ENCODE measurements around the gene SOBP. TPM values are rescaled to one million over a fixed set of nuclear protein-coding genes. Genes with fewer than 3 reads are reported as not detected.

Gene SOBP
- total and polyA plus RNA-seq, 10 donors = 0.87 to 7.8 (median 4.9) TPM

GRCh38 chr6:107655864-107656263 lies 165.9 kb downstream of the SOBP start:
- peaks cover 25 to 69% (median 49%) of the 10 kb centered on the region in 6 donors for H3K4me1 ChIP-seq

DNA sequence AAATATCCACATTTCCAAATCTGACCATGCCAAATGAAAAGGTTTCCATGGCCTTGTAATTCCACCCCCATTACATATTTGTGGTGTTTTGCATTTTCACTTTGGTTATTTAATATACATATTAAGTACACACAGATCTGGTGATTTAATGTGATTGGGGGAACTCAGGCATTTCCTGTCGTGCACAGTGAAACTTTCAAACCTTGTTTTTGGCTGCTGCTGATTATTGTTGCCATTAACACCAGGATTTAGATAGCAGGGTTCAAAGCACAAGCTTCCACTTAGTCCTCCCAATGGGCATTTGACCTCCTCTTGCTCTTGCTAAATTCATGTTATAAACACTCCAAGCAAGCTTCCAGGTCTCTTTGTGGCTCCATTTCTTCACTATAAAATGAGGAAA lies 166.5 kb downstream of the SOBP start:
- Histone ChIP-seq H3K36me3 (no peaks in the 10 kb centered on the region), H3K4me3 (no peak overlapping the region), H3K27ac (peak overlapping the region; percentile 51 to 87 (median 73)), H3K27me3 (replicated peaks in 1 of 7) (no peaks in the 10 kb centered on the region), H3K4me1 (peaks cover 25 to 69% (median 49%) of the 10 kb centered on the region in 6 donors), H3K9me3 (peaks cover 0 to 6% (median 0%) of the 10 kb centered on the region in 8 donors)
- WGBS, 5 donors = 34 to 65% (median 48%) methylated on average over 1 of the region's 1 CpG
- intact Hi-C loops (cut with DNase I; ENCODE audit: low total_unique reads) = no loop called here
- TF ChIP-seq POLR2A (IDR thresholded peaks at IDR 0.05) = no peak
- TF ChIP-seq, protein P1, sequence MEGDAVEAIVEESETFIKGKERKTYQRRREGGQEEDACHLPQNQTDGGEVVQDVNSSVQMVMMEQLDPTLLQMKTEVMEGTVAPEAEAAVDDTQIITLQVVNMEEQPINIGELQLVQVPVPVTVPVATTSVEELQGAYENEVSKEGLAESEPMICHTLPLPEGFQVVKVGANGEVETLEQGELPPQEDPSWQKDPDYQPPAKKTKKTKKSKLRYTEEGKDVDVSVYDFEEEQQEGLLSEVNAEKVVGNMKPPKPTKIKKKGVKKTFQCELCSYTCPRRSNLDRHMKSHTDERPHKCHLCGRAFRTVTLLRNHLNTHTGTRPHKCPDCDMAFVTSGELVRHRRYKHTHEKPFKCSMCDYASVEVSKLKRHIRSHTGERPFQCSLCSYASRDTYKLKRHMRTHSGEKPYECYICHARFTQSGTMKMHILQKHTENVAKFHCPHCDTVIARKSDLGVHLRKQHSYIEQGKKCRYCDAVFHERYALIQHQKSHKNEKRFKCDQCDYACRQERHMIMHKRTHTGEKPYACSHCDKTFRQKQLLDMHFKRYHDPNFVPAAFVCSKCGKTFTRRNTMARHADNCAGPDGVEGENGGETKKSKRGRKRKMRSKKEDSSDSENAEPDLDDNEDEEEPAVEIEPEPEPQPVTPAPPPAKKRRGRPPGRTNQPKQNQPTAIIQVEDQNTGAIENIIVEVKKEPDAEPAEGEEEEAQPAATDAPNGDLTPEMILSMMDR (IDR thresholded peaks at IDR 0.05 in 8 of 11, conservative IDR thresholded peaks at IDR 0.05 in 3 of 11) = no peak
- DNase-seq = no peak

More at GRCh38 chr6:107655864-107656263, 165.9 kb downstream of the SOBP start:
- intact Hi-C loops (cut with DNase I; ENCODE audit: low total_unique reads) = no loop called here
- 81 to 97% (median 95%) methylated on average over 2 of the region's 2 CpGs for WGBS, 5 donors
- H3K4me3 ChIP-seq = no peak overlapping the region
- H3K36me3 ChIP-seq = no peaks in the 10 kb centered on the region
- H3K27me3 ChIP-seq (replicated peaks in 1 of 7) = no peaks in the 10 kb centered on the region
- TF ChIP-seq, protein P1 (IDR thresholded peaks at IDR 0.05 in 8 of 11, conservative IDR thresholded peaks at IDR 0.05 in 3 of 11) = no peak
- TF ChIP-seq POLR2AphosphoS5 (IDR thresholded peaks at IDR 0.05) (no peak), POLR2A (IDR thresholded peaks at IDR 0.05) (no peak)
- DNase-seq = no peak
- peak overlapping the region in 4 of 8 donors; percentile 71 to 84 (median 81) for H3K27ac ChIP-seq
- peaks cover 0 to 6% (median 0%) of the 10 kb centered on the region in 8 donors for H3K9me3 ChIP-seq

- TF ChIP-seq POLR2A (IDR thresholded peaks at IDR 0.05) (no peak), POLR2AphosphoS5 (IDR thresholded peaks at IDR 0.05) (no peak)
- TF ChIP-seq, protein P1 (IDR thresholded peaks at IDR 0.05 in 8 of 11, conservative IDR thresholded peaks at IDR 0.05 in 3 of 11) = no peak
- peak overlapping the region; percentile 51 to 87 (median 73) for H3K27ac ChIP-seq
- no peak overlapping the region for H3K4me3 ChIP-seq
- no peaks in the 10 kb centered on the region for H3K27me3 ChIP-seq (replicated peaks in 1 of 7)
- intact Hi-C loops (cut with DNase I; ENCODE audit: low total_unique reads) = no loop called here
- DNase-seq = no peak
- H3K4me1 ChIP-seq = peaks cover 25 to 69% (median 49%) of the 10 kb centered on the region in 6 donors
- peaks cover 0 to 2% (median 0%) of the 10 kb centered on the region in 8 donors for H3K9me3 ChIP-seq
- 60 to 82% (median 67%) methylated on average over 7 to 8 of the region's 8 CpGs for WGBS, 5 donors
- no peaks in the 10 kb centered on the region for H3K36me3 ChIP-seq
Measured at GRCh38 chr6:107656883-107657282, 167.0 kb downstream of the SOBP start.

- Histone ChIP-seq H3K4me1 (peaks cover 25 to 69% (median 49%) of the 10 kb centered on the region in 6 donors), H3K4me3 (peak overlapping the region in 1 of 8 donors; percentile 58), H3K27ac (peak overlapping the region; percentile 51 to 87 (median 73)), H3K36me3 (no peaks in the 10 kb centered on the region), H3K27me3 (replicated peaks in 1 of 7) (no peaks in the 10 kb centered on the region), H3K9me3 (no peaks in the 10 kb centered on the region)
- TF ChIP-seq POLR2A (IDR thresholded peaks at IDR 0.05) (no peak), POLR2AphosphoS5 (IDR thresholded peaks at IDR 0.05) (no peak)
- TF ChIP-seq, protein P1 (IDR thresholded peaks at IDR 0.05 in 8 of 11, conservative IDR thresholded peaks at IDR 0.05 in 3 of 11) = no peak
- DNase-seq = no peak
- intact Hi-C loops (cut with DNase I; ENCODE audit: low total_unique reads) = no loop called here
- 65 to 87% (median 79%) methylated on average over 3 of the region's 3 CpGs for WGBS, 5 donors
Measured at GRCh38 chr6:107657373-107657754, 167.4 kb downstream of the SOBP start.
